ENCODE data around the gene RREB1.
"Not testable (repeated sequence)": the region's sequence is repeated elsewhere in the genome, so short reads cannot be mapped to it uniquely, and the experiment has no call there.

RREB1 gene

DNA sequence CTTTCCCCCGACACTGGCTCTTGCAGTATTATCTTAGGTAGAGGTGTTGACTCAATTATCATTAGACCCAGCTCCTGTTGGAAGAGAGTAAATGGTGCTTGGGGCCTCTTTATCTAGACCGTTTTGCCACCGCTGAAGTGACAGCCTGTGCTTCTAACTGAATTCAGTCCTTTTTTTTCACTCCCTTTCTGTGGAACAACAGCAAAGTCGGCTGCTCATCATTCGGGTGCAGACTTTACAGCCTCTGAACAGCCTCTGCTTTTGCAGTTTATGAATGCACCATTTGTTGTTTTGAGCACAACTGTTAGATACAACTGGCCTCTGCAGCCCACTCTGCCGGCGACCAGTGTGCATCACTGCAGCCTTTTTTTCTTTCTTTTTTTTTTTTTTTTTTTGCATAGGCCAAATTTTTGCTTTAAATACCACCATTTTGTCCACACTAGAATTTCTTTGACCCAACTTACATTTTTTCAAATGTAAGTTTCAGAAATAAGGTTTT is 35.8 kb downstream of the RREB1 start:
- DNase-seq (ENCODE audit: low read depth, low spot score), result no peak

DNA sequence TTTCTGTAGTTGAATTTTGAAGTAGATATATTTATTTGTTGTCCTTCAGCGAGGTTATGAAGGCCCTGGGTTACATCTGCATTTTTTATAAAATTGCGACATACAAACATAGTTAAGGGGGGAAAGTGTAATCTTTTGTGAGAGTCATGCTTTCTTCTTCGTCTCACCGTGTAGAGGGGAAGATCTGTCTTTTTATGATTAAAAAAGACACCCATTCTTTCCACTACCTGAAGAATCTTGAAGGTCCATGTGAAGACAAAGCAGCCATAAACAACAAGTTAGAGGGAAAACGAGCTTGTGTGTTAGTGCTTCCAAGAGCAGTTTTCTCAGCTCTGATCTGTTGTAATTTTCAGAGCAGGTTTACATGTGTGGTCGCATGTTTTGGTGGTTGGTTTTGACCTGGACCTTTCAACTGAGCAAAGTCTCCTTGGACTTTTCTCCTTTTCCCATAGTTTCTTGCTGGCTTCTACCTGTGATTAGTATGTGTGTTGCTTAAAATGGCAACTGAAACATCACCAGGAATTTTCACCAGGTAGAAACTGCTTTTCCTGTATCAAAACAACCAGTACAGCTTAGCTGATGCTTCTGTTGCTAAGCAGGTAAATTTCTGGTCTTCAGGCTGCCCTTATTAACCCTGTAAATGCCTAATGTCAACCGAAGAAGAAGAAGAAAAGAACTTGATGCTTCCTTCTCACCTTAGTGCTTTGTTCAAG is 37.3 kb downstream of the RREB1 start:
- no peak for DNase-seq (ENCODE audit: low read depth, low spot score)

DNA sequence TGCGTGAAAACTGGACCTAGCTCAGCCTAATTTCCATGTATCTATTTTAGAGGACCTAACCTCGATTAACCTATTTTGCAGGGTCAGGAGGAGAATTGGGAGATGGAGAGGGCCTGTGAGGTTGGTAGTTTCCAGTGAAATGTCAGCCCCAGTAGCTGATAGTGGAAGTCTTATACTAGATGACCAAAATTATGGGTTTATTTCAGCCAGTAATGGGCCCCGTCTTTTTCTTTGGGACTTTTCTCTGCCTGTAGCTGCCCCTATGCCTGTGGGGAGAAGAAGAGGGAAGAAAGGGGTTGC is 37.8 kb downstream of the RREB1 start:
- DNase-seq (ENCODE audit: low read depth, low spot score), result no peak

DNA sequence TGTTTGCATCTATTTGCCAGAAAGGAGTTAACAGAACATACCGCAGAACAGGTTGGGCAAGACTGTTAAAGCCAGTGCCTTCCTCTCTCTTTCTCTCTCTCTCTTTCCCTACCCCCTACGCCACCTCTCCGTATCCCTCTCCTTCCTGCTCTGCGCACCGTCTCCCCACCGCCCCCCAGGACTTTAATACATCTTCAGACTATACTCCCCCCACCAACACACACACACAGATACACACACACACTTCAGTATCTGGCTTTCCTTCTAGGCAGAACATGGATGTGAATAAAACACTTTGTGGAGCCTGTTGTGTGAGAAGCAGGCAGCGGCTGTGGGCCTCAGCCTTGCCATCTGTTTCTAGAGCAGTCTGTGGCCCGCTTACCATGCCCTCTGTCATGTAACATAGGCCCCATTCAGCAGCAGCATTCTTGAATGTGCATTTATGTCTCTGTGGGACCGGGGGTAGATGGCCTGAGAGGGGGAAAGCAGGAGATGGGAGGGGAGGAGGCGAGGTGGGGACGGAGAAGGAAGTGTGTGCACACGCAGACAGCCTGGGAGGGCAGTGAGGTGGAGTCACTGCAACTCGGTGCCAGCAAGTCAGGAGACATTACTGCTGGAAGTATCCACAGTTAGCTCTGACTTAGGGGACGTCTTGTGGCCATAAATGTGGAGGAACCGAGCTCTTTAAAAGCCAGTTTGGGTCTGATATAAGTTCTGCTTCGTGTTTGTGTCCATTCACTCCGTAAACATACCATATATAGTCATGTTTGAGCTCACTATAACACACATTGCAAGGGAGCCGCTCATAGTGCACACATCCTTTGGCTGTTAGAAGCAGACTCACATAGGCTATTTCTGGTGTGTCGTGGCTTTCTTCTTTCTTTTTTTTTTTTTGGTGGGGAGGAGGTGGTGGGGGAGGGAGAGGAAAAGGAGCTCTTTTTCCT is 38.4 kb downstream of the RREB1 start:
- no peak for DNase-seq (ENCODE audit: low read depth, low spot score)

DNA sequence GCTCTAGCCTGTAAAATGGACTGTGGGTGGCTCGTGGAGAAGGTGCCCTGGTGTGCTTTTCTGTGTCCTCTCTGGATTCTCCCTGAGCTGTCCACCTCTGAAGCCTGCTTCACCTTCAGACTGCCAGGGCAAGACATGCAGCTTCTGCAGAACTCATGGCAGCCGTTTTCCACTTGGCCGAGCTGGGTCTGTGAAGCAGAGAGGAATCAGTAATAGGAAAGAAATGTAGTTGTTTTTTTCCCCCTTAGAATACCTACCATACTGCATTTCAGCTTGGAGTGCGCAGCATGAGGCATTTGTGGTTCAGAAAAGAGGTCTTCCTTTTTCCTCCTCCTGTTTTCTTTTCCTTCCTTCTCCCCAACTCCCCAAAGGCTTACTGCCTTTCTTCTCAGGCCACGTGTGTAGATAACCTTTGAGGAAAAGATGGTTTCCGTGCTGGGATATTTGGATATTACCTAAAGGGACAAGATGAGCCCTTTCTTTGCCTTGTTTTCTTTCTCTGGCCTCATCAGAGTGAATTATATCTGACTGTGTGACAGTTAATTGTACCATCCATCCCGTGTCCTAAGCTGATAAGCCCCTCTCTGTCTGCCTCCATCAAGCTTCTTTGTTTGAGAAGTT is 39.4 kb downstream of the RREB1 start:
- DNase-seq (ENCODE audit: low read depth, low spot score), result no peak

DNA sequence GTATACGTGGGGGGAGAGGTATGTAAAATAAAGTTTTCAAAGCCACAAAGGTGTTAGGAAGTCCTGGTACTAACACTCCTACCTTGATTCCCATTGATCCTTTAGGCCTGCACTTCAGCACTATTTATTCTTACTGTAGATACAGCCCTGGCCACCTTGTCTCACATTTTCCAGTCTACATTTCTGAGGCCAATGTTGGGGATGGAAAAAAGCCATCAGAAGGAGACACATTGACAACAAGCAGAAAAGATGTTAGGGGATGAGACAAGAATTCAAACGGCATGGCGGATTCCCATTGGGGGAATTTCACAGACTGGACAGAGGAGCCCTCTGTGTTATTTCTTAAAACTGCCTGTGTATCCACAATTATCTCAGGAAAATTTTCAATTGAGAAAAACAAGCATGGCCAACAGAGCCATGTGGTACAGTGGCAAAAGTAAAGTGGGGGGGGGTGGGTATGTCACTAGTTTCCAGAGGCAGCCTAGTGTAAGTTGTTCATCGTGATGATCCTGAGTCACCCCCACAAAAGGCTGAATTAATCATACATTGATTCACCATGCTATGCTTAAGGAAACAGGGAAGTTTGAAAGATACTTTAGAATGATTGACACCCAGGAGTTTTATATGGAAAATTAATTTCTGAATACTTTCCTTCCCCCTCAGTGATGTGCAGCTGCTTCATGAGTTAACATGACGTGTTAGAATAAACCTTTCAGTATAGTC is 40.5 kb downstream of the RREB1 start:
- DNase-seq (ENCODE audit: low read depth, low spot score), result no peak

DNA sequence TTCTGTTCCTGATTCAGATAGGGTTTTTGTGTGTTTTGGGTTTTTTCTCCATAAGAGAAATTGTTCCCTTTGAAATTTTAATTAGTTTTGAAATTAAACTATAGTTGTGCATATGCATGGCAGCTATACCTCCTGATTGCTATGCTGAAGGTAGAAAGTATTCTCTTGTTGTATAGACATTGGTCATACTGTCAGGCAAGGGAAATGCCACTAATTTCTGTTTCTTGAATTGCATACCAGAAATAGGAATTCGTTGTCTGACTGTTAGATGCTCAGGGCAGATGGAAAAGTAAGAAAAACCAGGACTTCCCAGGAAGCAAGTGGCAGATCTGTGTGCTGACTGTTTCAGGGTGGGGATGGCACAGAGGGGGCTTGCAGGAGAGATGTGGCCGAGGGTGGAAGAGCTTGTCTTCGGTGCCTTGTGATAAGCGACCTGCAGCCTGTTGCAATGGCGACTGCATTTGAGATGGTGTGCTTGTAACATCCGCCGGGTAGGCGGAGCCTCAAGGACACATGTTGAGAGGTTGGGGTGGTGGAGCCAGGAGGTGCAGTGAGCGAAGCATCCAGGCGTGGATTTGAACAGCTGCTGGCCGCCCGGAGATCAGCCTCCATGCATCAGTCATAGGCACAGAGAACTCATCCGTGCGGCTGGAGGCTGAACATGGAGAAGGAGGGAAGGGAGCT is 42.8 kb downstream of the RREB1 start:
- DNase-seq (ENCODE audit: low read depth, low spot score), result no peak

DNA sequence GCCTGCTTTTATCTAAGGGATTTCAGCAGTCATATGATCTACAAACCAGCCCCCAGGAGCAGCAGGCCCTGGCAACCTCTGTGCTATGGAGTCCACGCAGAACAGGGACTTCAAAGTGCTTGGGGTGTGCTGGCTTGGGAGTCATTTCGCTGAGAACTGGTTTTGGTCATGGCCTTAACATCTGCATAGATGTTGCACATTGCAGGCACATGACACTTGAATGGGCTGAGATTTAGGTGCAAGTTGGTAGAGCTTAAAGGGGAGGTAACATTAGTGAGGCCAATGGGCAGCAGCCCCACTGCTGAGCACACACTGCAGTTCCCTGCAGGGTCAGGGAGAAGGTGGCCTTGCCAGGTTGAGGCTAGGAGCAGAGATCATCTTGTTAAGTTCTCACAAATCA is 43.6 kb downstream of the RREB1 start:
- DNase-seq (ENCODE audit: low read depth, low spot score), result no peak

DNA sequence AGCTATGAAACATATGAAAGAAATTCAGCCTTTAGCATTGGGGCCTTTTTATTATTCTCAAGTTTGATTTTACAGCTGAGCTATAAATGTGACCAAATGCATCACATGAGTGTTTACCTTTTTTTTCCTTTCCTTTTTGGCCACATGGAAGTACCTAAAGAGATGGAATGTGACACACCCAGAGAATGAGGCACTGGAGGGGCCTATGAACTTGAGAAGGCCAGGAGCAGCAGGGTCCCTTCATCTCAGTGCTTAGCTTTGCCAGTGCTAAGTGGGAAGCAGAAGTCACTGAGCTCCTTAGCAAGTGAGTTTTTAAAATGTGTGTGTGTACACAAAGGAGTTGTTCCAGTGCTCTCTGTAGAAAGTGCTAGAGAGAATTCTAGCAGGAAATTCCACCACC is 44.7 kb downstream of the RREB1 start:
- DNase-seq (ENCODE audit: low read depth, low spot score), result no peak

DNA sequence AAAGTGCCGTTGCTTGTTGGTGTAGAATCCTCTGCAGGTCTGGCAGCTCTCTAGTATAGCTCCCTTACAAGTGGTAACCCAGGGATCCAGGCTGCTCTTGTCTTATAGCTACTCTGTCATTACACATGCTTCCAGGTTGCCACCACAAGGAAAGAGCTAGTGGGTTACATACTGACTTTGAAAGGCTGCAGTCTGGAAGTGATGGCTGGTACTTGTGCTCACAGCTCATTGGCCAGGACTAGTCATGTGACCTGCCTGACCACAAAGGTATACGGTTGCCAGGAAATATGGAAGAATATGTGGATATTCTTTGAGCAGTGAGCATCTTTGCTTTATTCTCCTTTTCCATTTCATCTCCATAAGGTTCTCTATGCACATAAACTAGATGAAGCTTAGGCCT is 46.0 kb downstream of the RREB1 start:
- DNase-seq (ENCODE audit: low read depth, low spot score), result no peak

DNA sequence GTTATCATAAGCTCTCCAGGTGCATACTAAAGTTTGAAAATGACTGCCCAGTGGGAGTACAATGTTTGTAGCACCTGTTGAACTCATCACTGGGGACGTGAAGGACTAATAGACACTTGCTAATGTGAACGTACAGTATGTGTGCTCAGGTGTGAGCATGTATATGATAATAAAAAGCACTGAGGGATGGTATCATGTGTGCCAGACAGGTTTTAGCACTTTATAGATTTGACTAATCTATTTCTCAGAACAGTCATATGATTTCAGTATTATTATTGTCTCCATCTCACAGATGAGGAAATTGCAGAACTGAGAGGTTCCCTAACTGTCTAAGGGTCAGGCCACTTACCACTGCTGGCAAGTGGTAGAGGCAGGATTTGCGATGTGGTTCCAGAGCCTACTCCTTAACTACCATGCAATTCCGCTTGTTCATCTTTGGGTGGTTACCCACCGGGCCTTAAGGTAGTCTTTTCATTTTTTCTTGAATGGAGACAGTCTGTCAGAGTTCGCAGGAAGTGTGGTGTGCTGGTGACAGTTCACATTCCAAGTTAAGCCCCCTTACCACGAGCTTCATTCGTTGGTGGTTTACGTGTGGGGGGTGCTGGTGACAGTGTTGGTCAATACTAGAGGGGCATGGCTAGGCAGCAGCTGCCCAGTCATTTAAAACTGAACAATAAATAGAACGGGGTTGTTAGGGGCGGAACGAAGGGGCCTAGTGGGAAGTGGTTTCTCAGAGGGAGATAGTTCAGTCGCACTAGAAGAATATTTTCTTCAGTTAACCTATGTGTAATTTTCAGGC is 46.8 kb downstream of the RREB1 start:
- no peak for DNase-seq (ENCODE audit: low read depth, low spot score)

DNA sequence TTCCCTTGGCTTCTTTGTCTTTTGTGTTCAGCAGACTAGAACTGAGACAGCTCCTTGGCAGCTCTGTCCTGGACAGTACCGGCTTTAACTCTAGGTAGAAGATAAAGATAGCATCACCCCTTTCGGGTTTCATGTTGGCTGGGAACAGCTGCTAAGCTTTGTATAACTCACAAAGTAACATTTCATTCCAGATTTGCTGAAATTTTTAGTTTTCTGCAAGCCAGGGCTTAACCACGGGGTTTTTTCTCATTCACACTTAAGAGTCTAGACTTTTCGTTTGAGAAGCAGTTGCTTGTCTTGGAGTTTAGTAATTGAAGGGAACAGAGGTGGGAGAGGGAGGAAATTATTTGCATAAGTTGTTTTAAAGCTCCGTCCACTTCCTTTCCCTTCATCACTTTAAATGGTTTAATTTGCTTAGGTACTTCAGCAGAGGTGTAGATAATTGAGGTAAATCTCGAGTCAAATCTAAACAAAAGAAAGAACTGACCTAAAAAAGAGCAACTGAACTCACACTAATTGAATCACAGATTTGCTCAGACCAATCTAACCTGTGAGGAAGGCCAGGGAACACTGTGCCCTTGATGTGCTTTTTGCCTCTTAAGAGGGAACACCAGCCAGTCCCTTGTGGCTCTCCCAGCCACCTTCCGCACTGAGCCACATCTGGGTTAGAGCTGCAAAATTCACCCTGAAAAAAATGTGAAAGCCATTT is 48.3 kb downstream of the RREB1 start:
- DNase-seq (ENCODE audit: low read depth, low spot score), result no peak

DNA sequence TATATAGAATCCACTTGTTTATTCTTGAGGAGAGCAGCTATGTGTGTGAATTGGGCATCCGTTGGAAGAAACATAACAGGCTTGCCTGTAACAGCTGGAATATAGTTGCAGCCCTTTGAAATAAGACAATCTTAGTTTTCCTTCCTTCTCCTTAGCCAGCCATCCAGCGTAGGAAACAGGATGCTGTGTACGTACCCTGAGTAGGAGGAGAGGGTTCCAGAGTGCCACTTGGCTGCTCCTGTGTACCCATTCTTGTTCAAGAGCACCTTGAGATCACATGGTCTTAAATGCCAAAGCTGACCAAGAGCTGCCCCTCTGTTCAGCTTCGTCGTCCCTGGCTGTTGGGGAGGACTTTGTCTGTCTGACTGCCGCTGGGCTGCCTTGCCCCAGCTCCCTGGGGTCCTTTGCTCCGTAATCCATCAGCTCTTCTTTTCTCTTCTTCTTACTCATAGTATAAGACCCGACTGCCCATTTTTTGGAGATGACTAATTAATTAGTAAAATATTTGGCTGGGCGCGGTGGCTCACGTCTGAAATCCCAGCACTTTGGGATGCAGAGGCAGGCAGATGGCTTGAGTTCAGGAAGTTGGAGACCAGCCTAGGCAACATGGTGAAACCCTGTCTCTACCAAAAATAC is 49.0 kb downstream of the RREB1 start:
- DNase-seq (ENCODE audit: low read depth, low spot score), result no peak

DNA sequence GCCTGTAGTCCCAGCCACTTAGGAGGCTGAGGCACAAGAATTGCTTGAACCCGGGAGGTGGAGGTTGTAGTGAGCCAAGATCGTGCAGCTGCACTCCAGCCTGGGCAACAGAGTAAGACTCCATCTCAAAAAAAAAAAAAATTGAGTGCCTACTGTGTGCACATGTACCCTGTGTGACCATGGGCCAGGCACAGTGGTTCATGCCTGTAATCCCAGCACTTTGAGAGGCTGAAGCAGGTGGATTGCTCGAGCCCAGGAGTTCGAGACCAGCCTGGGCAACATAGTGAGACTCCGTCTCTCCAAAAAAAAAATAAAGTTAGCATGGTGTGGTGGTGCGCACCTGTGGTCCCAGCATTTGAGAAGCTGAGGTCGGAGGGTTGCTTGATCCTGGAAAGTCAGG is 49.5 kb downstream of the RREB1 start:
- not testable (repeated sequence) for DNase-seq (ENCODE audit: low read depth, low spot score)

DNA sequence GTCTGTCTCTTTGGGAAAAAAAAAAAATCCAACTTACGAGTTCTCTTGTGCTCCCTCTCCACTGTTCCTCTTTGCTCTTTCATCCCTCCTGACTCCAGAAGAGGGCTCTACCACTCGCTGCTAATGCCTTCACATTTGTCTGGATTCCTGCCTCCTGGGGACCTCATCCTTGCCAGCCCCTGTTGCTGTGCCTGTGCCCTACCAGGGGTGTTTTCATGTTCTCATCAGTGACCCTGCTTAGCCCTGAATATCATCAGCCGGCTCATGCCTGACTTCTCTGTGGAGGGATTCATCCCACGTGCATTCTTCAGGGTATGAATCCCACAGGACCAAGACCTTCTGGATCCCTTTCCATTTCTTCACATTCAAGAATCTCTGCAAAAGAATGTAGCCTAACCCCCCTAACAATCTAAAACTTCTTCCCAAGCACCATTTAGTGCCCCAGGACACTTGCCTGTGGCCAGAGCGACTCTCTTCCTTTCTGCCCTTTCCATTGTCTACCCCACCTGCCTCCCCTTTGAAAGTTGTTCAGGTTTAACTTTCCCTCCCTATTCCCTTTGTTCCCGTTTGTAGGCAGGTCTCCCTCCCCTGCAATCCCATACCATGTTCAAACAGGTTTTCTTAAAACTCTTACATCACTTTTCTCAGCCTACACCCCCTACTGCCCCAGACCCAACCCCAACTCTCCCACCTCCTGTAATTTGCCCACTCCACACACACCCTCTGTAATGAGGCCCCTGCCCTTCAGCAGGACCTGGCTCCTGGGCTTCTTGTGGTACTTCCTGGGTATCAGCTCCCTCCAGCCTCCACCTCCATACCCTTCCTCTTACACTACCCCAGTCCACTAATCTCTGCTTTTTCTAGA is 50.2 kb downstream of the RREB1 start:
- DNase-seq (ENCODE audit: low read depth, low spot score), result no peak

DNA sequence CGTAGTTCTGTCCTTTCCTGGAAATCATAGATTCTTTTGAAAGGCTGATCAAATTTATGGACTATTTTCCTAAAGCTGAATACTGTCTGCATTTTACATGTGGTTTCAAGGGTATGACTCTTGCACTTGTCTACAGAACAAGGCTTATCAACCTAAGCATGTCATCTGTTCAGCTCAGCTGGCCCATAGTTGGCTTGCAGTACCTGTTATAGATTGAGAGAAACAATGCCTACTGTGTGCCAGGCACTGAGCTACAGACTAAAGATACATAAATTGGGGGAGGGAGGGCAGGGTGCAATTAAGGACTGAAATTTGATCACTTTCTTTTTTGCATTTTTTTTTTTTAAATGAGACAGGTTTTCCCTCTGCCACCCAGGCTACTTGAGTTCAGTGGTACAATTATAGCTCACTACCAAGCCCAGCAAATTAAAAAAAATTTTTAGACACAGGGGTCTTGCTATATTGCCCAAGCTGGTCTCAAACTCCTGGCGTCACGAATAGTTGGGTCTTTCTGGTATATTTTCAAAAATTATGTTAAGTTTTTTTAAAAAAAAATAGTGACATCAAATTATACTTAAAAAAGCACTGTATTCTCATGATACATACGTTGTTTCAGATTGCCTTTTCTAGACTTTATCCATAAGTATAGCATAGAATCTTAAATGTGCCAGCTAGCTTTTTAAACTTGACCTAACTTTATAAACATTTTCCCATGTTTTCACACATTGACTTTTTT is 52.2 kb downstream of the RREB1 start:
- no peak for DNase-seq (ENCODE audit: low read depth, low spot score)

DNA sequence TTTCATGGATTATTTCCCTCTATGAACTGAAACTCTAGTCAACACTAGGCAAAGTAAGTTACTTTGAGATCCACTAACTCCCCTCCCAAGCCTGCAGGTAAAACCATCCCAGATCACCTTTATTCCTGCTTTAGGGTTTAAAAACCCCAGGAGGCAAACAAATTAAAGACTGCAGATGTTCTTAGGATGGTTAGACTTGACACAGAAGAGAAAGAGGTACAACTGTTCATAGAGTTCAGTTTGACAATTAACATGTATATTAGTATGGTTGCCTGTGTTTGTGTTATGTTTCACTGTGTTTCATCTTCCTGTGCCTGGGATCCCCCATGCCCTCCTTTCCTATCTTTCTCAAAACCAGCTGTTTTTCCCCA is 53.5 kb downstream of the RREB1 start:
- no peak for DNase-seq (ENCODE audit: low read depth, low spot score)

DNA sequence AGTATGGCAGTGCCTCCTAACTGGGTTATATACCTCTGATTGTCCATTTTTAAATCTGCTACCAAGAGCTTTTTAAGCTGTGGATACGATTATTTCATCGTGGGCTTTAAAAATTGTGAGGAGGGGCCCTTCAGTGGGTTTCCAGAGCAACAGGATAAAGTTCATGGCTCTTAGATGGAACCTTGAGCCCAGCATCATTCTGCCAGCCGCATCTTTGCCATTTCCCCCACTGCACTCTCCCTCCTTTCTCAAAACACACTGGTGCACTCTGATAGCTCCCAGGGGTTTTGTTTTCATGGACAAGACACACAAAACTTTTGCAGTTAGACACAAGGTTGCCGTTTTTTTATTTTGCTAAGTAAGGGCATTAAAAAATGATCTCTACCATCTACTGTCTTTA is 54.1 kb downstream of the RREB1 start:
- DNase-seq (ENCODE audit: low read depth, low spot score), result no peak

All from iPS DF 19.7 (cell line).